NCI-H1436 (cell line): ENCODE data around the gene CCDC138.
"Not testable (repeated sequence)": the region's sequence is repeated elsewhere in the genome, so short reads cannot be mapped to it uniquely, and the experiment has no call there.

Experiments used
- DNase-seq: peaks from one replicate; lab custom pipeline; 2025; lab: John Stamatoyannopoulos, UW

The CCDC138 gene, protein sequence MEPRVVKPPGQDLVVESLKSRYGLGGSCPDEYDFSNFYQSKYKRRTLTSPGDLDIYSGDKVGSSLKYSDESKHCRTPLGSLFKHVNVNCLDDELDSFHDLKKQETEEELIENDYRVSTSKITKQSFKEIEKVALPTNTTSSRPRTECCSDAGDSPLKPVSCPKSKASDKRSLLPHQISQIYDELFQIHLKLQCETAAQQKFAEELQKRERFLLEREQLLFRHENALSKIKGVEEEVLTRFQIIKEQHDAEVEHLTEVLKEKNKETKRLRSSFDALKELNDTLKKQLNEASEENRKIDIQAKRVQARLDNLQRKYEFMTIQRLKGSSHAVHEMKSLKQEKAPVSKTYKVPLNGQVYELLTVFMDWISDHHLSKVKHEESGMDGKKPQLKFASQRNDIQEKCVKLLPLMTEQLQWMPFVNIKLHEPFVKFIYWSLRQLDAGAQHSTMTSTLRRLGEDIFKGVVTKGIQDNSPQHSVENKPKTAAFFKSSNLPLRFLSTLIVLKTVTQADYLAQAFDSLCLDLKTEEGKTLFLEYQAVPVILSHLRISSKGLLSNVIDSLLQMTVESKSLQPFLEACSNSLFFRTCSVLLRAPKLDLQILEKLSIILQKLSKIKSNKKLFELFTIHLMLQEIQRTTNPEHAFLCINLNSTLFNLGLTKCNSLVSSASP

DNA sequence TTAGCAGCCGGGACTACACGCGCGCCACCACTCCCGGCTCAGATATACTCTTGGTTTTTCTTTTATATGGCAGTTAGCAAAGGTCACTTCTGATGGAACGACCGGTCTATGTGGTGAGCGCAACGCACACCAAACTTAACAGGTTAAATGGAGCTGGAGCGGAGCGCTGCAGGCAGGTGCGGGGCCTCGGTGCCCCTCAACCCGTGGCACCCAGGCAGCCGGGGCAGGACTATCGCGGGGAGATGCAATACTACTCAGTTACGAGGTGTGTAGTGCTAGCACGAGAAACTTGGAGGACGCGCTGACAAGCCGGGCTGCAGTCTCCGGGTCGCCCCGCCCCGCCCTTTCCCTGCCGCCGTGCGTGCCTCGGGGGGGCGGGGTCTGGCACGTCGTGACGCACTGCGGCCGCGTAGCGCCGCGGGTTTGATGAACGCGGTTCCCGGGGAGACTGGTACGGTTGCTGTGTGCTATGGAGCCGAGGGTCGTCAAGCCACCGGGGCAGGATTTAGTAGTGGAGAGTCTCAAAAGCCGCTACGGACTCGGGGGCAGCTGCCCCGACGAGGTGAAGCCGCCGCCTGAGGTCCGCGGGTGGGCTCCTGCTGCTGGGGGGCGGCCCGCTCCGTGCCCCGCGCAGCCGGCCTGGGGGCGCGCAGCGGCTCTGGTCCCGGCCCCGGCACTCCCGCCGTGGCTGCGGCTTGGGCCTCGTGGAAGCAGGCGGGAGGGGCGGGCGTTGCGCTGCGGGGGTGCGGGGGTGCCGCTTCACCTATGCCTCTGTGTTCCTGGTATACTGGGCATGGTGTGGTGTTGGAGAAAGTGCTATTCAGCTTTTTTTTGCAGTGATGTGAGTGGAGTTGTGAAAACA is at the start of gene CCDC138:
Gene CCDC138, plus strand, starts transcription at position 418 of the 862 bp plus-strand sequence. Its CDS starts 52 bp downstream, at position 470.
- DNase-seq = peak; percentile 87

DNA sequence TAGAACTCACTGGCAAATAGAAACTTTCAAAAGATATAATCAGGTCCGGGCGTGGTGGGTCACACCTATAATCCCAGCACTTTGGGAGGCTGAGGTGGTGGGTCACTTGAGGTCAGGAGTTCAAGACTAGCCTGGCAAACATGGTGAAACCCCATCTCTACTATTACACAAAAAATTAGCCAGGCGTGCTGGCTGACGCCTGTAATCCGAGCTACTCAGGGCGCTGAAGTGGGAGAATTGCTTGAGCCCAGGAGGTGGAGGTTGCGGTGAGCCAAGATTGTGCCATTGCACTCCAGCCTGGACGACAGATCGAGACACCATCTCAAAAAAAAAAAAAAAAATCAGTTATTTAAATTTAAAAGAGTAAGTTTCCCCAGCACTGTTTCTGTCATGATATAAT is 28.6 kb upstream of the CCDC138 start:
- DNase-seq = not testable (repeated sequence)

DNA sequence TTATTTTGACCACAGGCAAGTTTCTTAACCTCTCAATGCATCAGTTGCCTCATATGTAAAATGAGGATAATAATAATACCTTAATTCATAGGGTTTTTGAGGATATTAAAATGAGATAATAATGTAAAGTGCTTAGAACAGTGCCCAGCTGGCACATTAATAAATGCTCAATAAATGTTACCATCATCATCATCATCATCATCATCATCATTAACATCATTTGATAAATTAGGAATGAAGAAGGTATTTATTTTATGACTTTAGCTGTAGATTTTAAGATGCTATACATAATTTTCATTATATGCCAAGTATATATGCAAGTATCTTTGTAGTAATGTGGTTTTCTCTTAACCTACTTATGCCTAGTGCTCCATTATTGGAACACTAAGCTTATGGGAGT is 24.0 kb upstream of the CCDC138 start:
- DNase-seq = not testable (repeated sequence)

DNA sequence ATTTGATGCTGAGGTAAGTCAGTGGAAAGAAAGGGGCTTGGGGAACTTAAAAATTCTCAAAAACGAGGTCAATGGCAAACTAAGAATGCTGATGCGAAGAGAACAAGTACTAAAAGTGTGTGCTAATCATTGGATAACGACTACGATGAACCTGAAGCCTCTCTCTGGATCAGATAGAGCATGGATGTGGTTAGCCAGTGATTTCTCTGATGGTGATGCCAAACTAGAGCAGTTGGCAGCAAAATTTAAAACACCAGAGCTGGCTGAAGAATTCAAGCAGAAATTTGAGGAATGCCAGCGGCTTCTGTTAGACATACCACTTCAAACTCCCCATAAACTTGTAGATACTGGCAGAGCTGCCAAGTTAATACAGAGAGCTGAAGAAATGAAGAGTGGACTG is 19.9 kb upstream of the CCDC138 start:
- DNase-seq = not testable (repeated sequence)

DNA sequence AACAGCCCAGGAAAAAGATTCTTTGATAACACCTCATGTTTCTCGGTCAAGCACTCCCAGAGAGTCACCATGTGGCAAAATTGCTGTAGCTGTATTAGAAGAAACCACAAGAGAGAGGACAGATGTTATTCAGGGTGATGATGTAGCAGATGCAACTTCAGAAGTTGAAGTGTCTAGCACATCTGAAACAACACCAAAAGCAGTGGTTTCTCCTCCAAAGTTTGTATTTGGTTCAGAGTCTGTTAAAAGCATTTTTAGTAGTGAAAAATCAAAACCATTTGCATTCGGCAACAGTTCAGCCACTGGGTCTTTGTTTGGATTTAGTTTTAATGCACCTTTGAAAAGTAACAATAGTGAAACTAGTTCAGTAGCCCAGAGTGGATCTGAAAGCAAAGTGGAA is 18.7 kb upstream of the CCDC138 start:
- DNase-seq = not testable (repeated sequence)

DNA sequence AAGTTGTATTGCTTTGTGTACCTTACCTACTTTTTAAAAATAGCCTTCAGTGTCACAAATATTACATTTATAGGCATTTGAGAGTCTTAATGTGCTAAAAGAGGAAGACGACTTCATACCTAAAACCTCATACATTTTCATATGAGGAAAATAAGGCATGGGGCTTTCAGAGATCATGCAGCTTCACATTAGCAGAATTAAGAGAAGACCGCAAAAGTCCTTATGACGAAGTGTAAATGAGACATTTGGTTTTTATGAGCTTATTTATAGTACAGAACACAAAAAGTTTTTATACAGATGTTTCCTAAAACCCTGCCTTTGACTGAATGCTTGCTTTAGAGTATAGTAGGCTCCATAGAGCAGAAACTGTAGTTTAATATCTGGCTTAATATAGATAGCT is 10.1 kb upstream of the CCDC138 start:
- no peak for DNase-seq

DNA sequence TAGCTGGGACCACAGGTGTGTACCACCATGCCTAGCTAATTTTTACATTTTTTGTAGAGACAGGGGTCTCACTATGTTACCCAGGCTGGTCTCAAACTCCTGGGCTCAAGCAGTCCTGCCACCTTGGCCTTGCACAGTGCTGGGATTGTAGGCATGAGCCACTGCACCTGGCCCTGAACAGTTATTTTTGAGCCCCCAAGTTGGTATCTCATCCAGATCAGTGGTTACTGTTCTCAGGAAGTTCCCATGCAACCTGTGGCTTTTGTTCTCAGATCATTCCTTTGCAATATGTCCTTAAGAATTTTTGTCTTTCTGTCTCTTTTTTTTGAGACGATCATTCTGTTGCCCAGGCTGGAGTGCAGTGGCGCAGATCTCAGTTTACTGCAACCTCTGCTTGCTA is 7.7 kb upstream of the CCDC138 start:
- DNase-seq = no peak

DNA sequence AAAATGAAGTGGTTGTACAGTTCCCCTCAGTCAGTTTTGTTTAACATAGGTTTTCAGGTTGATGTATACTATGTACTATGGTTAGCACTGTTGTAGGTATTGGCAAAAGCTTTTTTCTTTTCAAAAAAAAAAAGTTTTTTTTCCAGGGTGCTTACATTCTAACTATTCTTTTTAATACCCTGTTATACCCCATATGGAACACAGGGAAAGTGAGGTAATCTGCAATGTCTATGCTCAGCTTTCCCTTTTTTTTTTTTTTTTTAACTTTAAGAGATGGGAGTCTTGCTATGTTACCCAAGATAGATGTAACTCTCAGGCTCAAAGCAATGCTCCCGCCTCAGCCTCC is 590 bp upstream of the CCDC138 start:
- no peak for DNase-seq

DNA sequence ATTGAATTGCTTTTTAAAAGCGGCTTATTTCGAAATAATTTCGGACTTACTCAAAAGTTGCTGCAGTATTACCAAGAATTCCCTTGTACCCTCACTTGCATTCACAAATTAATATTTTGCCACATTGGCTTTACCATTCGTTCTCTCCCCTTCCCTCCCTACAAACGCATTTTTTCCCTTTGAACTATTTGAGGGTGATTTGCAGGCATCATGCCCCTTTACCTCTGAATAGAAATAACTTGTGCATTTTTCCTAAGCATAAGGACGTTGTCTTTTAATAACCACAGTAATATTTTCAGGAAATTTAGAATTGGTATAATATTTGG is 608 bp downstream of the CCDC138 start:
- DNase-seq = no peak

DNA sequence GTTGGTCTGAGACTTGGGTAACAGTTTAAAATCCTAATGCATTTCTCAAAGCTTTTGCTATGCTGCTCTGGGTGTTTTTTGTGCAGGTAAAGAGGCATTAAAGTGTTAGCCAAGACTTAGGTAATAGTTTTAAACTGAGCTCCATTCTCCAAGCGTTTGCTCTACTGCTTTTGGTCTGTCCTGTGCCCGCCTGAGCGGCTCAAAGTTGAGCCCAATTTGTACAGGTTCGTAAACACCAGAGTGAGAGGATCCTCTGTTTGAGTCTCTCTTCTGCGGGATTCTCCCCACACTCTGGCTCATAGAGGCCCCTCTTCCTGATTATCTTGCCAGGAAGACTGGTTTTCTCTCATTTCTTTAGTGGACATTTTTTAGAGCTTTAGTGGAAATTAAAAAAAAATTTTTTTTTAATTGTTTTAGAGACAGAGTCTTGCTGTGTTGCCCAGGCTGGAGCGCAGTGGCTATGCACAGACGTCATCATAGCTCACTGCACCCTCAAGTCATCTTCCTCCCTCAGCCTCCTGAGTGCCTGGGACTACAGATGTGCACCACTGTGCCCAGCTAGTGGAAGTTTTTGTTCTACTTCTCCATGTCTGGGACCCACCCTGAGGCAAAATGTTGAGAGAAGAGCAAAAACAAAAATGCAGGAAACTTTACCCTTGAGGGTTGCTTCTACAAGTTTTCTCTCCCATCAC is 16.6 kb downstream of the CCDC138 start:
- no peak for DNase-seq

DNA sequence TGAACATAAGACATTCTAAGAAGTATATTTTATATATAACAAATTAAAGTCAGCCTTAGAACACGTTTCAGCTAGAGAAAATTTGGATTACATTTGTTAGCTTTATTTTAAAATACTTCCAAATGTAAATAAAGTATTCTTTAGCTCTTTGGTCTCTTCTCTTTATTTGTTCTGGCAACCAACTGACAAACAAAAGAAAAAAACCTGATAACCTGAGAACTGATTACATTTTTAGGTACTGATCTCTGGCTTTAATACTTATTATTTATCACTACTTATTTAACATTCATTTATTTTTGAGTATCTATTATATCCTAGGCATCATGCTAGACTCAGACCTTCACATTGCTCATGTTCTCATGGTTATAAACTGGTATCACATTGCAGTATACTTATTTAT is 18.5 kb downstream of the CCDC138 start:
- DNase-seq = no peak

DNA sequence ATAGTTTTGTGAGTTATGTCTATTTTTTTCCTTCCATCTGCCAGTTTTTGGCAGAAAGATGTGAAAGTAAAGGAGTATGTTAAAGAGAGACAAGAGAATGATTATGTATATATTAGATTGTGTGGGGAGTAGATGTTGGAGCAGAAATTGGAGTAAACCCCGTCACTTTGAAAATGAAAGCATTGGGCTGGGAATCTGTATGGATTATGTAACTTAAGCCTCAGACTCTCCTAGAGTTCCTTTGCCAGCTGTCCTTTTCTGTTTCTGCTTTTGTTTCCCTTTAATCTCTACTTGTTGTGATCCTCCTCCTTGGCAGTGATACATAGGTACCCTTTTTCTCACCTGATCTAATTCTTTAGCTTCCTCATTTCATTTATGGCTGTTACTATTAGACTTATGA is 19.2 kb downstream of the CCDC138 start:
- DNase-seq = no peak

DNA sequence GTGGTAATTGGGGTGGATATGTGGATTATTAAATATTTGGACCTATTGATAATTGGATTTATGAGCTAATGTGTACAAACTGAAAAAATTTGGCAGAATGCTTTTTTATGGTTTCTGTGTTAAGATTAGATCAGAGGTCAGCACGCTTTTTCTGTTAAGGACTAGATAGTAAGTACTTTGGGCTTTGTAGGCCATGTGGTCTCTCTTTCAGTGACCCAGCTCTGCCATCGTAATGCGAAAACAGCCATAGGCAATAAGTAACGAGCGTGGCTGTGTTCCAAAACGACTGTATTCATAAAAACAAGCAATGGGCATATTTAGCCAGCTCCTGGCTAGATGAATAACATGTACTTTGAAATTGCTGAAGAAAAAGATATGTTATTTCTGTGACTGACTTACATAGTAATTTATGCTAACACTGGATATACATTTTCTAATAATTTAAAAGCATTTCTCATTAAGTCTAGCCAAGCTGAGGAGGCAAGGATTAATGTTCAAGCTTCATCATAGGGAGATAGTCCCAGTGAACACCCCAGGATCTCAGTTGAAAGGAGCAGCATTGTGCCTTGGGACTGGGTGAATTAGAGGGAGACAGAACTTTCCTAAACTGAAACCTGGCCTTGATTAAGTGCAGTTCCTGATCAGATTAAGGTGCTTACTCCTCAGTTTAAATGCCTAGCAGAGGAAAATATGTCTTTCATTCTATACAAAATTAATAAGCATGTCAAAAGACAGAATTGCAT is 20.0 kb downstream of the CCDC138 start:
- DNase-seq = no peak

DNA sequence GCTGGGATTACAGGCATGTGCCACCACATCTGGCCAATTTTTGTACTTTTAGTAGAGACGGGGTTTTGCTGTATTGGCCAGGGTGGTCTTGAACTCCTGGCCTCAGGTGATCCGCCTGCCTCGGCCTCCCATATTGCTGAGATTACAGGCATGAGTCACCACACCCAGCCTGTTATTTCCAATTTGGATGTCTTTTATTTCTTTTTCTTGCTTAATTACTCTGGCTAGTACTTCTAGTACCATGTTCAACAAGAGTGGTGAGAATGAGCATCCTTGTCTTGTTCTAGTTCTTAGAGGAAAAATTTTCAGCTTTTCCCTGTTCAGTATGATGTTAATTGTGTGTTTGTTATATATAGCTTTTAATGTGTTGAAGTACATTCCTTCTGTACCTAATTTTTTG is 23.4 kb downstream of the CCDC138 start:
- DNase-seq = no peak

DNA sequence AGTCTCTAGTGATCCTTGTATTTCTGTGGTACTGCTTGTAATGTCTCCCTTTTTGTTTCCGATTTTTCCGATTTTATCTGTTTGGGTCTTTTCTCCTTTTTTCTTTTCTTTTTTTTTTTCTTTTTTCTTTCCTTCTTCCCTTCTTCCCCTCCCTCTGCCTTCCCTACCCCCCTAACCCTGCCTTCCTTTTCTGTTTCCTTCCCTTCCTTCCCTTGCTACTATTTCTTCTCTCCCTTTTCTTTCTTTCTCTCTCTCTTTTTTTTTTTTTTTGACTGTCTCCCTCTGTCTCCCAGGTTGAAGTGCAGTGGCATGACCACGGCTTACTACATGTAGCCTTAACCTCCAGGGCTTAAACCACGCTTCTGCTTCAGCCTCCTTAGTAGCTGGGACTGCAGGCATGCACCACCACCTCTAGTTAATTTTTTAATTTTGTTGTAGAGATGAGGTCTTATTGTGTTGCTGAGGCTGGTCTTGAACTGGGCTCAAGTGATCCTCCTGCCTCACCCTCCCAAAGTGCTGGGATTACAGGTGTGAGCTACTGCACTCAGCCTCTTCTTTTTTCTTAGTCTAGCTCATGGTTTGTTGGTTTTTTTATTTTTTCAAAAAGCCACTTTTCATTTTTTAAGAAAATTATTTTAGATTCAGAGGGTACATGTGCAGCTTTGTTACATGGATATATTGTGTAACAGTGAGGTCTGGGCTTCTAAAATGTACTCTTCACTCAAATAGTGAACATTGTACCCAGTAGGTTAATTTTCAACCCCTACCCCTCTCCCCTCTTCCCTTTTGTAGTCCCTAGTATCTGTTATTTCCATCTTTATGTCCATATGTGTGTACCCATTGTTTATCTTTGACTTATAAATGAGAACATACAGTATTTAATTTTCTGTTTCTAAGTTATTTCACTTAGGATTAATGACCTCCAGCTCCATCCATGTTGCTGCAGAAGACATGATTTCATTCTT is 24.7 kb downstream of the CCDC138 start:
- no peak for DNase-seq

DNA sequence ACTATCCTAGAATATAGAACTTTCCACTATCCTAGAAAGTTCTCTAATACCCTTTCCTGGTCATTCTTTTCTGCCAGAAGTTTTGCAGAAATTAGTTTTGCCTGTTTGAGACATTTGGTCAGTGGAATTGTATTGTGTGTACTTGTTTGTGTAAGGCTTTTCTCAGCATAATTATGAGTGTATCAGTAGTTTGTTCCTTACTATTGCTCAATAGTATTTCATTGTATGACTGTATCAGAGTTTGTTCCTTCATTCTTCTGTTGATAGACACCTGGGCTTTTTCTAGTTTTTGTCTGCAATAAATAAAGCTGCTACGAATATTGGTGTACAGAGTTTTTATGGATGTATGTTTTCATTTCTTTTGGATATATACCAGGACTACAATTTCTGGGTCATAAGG is 27.2 kb downstream of the CCDC138 start:
- no peak for DNase-seq

DNA sequence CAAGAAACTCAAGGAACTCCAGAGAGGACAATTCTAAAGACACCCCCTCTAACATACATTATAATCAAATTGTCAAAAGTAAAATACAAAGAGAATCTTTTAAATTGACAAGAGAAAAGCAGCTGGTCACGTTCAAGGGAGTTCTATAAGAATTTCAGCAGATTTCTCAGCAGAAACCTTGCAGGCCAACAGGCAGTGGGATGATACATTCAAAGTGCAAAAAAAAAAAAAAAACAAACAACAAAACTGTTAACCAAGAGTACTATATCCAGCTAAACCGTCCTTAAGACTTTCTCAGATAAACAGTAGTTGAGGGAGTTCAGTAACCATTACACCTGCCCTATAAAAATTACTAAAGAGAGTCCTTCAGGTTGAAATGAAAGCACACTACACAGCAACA is 33.9 kb downstream of the CCDC138 start:
- no peak for DNase-seq

DNA sequence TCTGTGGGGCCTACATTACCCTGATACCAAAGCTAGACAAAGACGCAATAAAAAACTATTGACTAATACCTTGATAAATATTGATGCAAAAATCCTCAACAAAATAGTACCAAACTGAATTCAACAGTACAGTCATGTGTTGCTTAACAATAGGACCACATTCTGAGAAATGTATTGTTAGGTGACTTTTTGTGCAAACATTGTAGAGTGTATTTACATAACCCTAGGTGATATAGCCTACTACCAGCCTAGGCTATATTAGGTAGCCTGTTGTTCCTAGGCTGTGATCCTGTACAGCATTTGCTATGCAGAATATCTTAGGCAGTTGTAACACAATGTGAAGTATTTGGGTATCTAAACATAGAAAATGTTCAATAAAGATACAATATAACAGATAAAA is 36.7 kb downstream of the CCDC138 start:
- no peak for DNase-seq

DNA sequence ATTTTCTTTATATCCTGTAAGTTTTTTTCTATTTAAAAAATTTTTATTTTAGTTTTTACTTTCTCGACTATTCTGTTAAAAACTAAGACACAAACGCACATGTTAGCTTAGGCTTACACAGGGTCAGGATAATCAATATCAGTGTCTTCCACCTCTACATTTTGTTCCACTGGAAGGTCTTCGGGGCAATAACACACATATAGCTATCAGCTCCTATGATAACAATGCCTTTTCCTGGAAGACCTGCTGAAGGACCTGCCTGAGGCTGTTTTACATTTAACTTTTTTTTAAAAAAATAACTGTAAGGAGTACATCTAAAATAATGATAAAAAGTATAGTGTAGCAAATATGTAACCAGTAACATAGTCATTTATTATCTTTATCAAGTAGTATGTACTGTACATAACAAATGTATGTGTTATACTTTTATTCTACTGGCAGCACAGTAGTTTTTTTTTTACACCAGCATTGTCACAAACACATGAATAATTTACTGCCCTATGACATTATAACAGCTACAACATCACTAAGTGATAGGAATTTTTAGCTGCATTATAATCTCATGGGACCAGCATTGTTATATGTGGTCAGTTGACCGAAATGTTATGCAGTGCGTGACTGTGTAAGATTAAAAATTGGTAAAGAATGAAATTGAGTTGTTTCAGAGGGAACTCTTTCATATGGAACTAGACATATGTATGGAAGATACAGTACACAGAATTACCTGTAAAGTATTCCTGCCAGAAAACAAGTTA is 37.9 kb downstream of the CCDC138 start:
- no peak for DNase-seq

DNA sequence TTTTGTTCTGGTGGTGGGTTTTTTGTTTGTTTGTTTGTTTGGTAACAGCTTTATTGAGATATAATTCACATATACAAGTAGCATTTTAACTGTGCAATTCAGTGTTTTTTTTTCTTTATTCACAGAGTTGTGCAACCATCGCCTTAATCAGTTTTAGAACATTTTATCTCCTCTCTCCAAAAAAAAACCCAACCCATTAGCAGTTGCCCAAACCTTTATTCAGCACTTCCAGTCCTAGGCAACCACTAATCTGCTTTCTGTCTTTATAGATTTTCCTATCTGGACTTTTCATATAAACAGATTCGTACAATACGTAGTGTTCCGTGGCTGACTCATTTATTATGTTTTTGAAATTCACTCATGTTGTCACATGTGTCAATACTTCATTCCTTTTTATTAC is 38.7 kb downstream of the CCDC138 start:
- DNase-seq = no peak
